Activated CD8-positive, alpha-beta memory T cell treated with anti-CD3 and anti-CD28 coated beads for 36 hours (primary cell): ENCODE results near the gene CLGN. TPM values are rescaled to one million over a fixed set of nuclear protein-coding genes. Genes with fewer than 3 reads are reported as not detected.

Experiments
- CTCF ChIA-PET: fragments of 350-600 bp; sonication (Branson Sonifier 250); formaldehyde crosslinking; loops from one replicate; lab custom pipeline; 2021; ENCODE audit warnings: antibody characterized with exemption; lab: Charles Lee
- POLR2A ChIA-PET: fragments of 350-600 bp; sonication (Branson Sonifier 250); formaldehyde crosslinking; loops from one replicate; lab custom pipeline; 2021; ENCODE audit warnings: antibody characterized with exemption; lab: Charles Lee
- total RNA-seq, 2 experiments: library from RNA; stranded (reverse); gene quantifications; one replicate each; pipeline ENCODE4 v1.2.3, GENCODE V29; 2021

CLGN gene
- total RNA-seq, 2 experiments from 2014 or later = 0.15 TPM; not detected in 1

DNA sequence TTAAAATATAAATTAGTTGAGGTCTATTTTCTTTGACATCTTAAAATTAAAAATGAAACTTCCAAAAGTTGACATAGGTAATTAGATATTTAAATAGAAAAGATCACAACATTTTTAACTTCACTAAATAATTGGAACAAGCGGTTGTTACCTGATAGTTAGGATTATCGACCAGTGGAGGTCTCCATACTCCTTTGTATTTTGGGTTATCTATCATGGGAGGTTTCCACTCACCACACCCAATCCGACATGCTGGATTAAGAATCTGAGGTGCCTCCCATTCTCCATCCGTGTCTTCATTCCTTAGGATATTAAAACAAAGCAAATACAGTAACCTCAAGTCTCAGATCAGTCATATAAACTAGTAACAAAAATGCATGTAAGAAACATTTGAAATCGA lies 31.8 kb downstream of the CLGN start:
- ChIA-PET POLR2A (no interaction called here), CTCF (no interaction called here)

GRCh38 chr4:140388015-140388414 lies 39.4 kb downstream of the CLGN start:
- ChIA-PET POLR2A (no interaction called here), CTCF (interaction anchor here (1.6 kb wide), 1 partner anchor 29 kb away, joined by 3 read pairs; no protein-coding TSS in a partner anchor)

DNA sequence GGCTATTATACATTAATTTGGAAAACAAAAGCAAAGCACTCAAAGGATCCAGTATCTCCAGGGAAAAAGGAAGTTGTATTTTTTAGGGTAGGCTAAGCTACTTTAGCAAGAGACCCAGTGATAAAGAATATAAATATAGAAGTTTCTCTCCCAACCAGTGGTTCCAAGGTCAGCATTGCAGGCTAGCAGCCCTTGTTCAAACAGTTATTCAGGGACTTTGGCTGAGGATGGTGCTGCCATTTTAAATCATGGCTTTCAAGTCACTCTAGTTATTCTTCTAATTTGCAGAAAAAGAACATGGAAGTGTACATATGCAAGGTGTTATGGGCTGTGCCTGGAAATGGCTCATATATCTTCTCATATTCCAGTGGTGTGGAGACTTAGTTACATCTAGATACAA lies 44.7 kb downstream of the CLGN start:
- ChIA-PET CTCF (no interaction called here), POLR2A (no interaction called here)

DNA sequence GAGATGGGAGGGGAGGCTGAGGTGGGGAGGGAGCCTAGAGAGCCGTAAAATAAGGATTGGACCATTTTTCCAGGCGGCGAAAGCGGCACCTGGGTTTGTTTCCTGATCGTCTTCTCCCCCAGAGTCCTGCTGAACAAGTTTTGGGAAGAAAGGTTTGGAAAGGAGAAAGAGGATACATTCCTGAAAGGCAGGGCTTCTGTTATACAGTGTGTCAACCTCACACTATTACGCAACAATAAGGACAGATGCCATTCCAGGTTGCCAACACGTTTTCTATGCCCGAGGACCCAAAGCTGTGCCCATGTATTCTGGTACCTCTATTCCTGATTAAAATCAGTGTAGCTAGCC lies 53.3 kb downstream of the CLGN start:
- POLR2A ChIA-PET = interaction anchor here (1.5 kb wide), 1 partner anchor 150 kb away, joined by 6 read pairs; the partner anchor contains the start of gene ELMOD2
- CTCF ChIA-PET = interaction anchor here (1.6 to 3.5 kb wide), 2 partner anchors 14 to 151 kb away, joined by 3 to 27 read pairs; no protein-coding TSS in a partner anchor

DNA sequence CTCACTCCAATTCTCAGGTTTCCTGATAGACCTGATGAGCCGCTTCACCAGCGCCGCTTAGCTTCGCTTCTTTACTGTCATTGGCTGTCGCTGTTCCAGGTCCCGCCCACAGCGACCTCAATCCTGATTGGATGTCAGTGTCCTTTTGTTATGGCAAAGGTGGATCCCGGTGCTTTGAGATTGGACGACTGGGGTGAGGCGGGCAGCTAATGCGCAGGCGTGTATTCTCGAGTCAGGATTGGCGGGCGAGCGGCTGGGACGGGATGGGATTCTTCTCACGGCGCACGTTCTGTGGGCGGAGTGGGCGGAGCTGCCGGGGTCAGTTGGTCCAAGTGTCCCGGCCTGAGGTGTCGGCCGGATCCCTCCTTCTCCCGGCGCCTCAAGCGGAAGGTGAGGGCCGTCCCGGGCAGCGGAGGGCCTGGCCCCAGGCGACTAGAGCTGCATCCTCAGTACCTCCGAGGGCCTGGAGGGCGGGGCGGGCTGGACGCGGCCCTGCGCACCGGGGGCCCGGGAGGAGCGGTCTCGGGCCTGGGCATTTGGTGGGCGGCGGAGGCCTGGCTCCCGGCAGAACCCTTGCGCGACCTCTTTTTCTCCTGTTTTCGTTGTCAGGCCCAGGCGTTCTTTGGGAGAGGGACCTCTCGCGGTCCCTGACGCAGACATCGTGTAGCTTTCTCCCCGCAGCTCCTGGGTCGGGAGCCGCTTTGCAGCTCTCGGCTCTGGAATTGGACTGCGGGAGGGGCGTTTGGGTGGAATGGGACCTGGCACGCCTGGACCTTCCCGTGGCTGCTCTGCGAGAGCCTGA lies 53.9 kb downstream of the CLGN start, which contains the start of gene SCOC:
Gene SCOC, plus strand, starts transcription at position 319 of the 802 bp plus-strand sequence. CDS start 5,525 bp downstream, outside the sequence.
- ChIA-PET POLR2A (interaction anchor here (1.5 kb wide), 1 partner anchor 151 kb away, joined by 6 read pairs; the partner anchor contains the start of gene ELMOD2), CTCF (interaction anchor here (1.6 to 3.5 kb wide), 3 partner anchors 13 to 152 kb away, joined by 3 to 27 read pairs (median 4); partner anchors contain the start of gene ELMOD2)

DNA sequence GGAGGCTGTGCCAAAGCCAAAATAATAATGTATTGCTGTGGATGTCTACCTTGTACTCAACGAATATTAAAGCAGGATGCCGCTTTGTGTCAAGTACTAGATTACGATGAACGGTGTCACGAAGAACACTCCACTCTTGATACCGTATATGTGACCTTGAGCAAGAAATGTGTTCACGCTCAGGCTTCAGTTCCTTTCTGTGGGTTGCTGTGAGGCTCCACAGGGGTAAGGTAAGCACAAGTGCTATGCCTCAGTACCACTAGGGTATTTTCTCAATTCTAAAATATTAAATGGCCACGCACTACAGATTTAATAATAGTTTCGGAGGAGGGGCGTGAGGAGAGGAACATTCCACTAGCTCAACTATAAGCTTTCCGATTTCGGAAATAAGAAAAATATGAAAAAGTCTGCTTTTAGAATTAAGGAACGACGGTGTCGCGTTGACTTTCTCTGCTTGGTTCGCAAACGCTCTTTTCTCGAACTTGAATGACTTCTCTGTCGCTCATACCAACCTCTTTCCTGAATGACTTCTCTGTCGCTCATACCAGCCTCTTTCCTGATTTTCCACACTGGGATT lies 54.6 kb downstream of the CLGN start:
- CTCF ChIA-PET = interaction anchor here (1.6 to 3.5 kb wide), 3 partner anchors 13 to 152 kb away, joined by 3 to 27 read pairs (median 4); partner anchors contain the start of gene ELMOD2
- POLR2A ChIA-PET = interaction anchor here (0.6 to 1.5 kb wide), 2 partner anchors 120 to 152 kb away, joined by 6 to 7 read pairs; partner anchors contain the start of gene ELMOD2

DNA sequence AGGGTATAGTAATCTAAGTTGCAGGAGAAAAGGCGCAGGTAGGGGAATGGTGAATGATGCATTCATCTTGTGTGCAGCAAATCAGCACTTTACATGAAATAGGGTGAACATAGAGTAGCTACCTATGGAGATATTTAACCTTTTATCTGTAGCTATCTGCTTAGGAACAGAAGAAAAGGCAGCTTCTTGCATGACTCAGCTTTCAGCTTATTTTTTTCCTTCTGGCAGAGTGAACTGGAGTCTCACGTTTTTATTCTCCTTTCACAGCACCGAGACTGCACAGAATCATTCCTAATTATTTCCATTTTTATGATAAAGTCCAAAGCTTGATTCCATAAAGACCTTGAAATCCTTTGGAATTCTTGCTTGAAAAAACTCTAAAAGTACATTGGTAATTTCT lies 58.8 kb downstream of the CLGN start:
- POLR2A ChIA-PET = interaction anchor here (0.7 kb wide), 1 partner anchor 797 kb away, joined by 3 read pairs; no protein-coding TSS in a partner anchor
- CTCF ChIA-PET = interaction anchor here (1.0 to 1.6 kb wide), 2 partner anchors 9 to 10 kb away, joined by 3 to 4 read pairs; no protein-coding TSS in a partner anchor

DNA sequence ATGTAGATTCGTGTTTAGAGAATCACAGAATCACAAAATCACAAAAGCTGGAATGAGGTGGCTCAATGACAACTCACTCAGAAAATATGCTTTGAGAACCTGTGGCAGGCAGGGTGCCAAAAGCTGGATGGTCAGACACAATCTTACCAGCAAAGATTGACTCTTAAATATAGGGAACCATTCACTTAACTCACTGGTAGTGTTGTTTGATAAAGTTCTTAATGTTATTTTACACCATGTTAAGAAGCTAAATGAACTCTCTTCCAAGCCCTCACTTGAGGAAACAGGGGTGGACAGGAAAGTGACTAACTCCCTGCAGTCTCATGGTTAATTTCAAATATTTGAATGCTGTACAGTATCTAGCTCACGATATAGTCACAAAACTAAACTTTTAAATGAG lies 59.7 kb downstream of the CLGN start:
- ChIA-PET POLR2A (no interaction called here), CTCF (no interaction called here)

DNA sequence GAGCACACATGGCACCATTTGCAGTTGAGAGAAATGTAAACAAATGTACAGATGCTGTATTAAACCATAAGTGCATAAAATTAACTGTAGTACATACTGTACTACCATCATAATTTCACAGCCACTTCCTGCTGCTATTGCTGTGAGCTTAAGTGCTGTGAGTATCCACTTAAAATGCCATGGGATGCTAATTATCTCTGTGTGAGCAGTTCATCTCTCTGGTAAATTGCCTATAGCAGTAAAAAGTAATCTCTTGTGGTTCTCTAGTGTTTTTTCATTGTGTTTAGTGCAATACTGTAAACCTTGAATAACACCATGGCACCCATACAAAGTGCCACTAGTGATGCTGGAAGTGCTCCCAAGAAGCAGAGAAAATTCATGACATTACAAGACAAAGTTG lies 63.9 kb downstream of the CLGN start:
- CTCF ChIA-PET = interaction anchor here (1.1 kb wide), 1 partner anchor 160 kb away, joined by 3 read pairs; the partner anchor contains the start of gene ELMOD2
- POLR2A ChIA-PET = no interaction called here

DNA sequence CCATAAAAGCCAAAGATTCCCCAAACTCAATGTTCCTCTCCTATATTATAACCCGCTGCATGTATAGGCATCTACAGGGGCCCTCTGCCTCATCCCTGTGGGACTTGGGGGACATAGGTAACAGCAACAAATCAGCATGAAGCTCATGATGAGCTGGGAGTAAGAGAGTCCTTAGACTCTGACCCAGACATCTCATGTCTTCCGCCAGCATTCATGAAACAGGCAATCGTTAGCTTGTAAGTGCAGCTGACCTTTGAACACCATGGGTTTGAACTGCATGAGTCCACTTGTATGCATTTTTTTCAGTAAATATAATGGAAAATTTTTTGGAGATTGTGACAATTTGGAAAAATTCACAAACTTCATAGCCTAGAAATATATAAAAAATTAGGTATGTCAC lies 64.4 kb downstream of the CLGN start:
- ChIA-PET POLR2A (no interaction called here), CTCF (no interaction called here)

DNA sequence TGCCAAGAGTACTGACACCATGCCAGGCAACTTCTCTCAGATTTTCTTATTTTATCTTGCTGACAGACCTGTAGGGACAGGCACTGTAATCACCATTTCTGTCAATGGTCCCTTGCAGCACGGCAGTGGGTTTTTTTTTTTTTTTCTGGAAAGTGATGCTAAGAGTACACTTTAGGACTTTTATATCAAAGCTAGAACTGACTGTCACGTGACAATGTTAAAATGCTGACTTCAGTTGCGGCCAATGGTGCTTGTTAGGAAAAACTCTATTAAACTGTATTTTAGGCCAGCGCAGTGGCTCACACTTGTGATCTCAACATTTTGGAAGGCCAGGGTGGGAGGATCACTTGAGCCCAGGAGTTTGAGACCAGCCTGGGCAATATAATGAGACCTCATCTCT lies 66.3 kb downstream of the CLGN start:
- POLR2A ChIA-PET = no interaction called here
- CTCF ChIA-PET = interaction anchor here (3.1 kb wide), 1 partner anchor 13 kb away, joined by 27 read pairs; the partner anchor contains the start of gene SCOC

GRCh38 chr4:140359562-140360427 lies 67.7 kb downstream of the CLGN start:
- ChIA-PET CTCF (interaction anchor here (0.7 to 3.1 kb wide), 13 partner anchors 8 to 702 kb away, joined by 3 to 27 read pairs (median 3); partner anchors contain the start of genes MGAT4D and SCOC), POLR2A (no interaction called here)

DNA sequence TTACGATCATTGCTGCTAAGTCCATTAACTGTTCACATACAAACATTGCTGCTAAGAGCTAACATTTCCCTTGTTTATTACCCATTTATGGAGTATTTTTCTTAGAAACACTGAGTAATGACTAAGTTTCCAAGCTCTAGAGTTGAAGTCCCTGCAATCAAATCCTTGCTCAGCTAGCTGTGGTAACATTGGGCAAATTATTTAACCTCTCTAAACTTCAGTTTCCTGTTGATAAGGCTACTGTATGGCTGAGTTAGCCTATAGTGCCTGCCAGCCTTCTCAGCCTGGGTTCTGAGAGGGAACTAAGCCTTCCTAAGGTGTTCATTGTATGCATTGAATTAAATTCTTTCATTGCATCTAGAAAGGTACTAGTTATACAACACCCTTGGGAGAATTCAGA lies 69.2 kb downstream of the CLGN start:
- POLR2A ChIA-PET = no interaction called here
- CTCF ChIA-PET = interaction anchor here (1.0 to 1.4 kb wide), 2 partner anchors 9 to 11 kb away, joined by 3 read pairs; no protein-coding TSS in a partner anchor

GRCh38 chr4:140357868-140358267 lies 69.6 kb downstream of the CLGN start:
- ChIA-PET POLR2A (no interaction called here), CTCF (no interaction called here)

- CTCF ChIA-PET = no interaction called here
- POLR2A ChIA-PET = no interaction called here
Measured at GRCh38 chr4:140355288-140355687, 72.2 kb downstream of the CLGN start.

DNA sequence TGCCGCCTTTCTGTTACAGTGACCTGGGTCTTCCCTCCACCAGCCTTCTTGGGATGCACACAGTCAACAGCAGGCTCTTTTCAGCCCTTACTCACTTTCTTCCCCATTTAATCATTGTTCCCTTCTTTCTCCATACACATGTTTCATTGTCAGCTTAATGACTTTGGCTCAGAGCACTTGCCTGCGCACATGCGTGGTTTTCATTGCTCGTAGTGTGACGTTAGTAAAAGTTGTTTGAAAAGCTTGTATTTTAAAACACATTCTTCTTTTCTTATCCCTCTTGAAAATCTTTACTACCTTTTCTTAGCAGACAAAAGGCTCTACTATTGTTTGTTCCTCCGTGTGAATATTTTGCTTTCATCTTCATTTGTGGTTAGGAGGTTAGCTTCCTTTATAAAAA lies 73.7 kb downstream of the CLGN start:
- CTCF ChIA-PET = no interaction called here

DNA sequence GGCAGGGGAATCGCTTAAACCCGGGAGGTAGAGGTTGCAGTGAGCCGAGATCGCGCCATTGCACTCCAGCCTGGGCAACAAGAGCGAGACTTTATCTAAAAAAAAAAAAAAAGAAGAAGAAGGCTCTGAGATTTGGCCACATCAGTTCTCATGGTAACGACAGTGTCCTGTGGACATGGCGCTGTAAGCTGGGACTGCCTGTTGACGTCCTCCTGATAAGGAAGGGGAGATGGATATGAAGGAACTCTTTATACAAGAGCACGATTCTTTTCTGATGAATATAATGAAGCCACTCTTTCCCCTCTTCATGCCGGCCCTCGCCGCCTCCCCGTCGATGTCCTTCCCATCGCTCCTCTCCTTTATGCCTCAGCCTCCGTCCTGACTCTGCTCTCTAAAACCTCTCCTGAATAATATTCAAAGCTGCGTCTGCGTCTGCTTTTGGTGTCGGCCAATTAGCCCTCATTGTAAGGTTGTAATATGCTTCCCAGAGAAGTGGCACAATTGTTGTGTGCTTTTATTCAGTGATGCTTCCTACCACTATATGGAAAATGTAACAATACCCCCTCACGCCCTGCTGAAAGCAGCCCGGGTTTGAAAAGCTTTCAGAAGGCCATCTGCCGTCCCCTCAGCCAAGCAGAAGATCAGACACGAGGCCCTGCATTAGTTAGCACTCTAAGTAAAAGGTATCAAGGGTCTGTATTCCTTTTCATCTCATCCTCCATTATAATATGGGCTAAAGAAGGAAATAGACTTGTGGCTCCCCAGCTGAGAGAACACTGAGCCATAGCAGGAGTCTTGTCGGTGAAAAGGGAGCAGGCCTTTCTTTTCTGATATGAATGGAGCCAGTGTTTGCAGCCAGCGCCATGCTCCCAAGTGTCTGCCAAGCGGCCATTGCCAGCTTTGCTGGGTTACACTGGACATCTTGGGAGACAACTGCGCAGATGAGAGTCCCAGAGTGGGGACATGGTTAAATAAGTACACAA lies 76.1 kb downstream of the CLGN start:
- ChIA-PET CTCF (interaction anchor here (0.6 to 1.2 kb wide), 2 partner anchors 8 to 9 kb away, joined by 3 read pairs; no protein-coding TSS in a partner anchor), POLR2A (no interaction called here)

More for the DNA sequence above, 73.7 kb downstream of the CLGN start:
- POLR2A ChIA-PET = no interaction called here

- CTCF ChIA-PET = no interaction called here
- POLR2A ChIA-PET = no interaction called here
Measured at GRCh38 chr4:140349816-140350215, 77.6 kb downstream of the CLGN start.
